Activated CD4-positive, alpha-beta T cell treated with anti-CD3 and anti-CD28 coated beads, Interleukin-2, amount 10 ng/mL, durations not matched to agents 7 days and 5 days (primary cell): ENCODE data around the gene OSGEPL1. TPM values are rescaled to one million over a fixed set of nuclear protein-coding genes. Genes with fewer than 3 reads are reported as not detected.

ENCODE experiments used
- CTCF ChIA-PET: fragments of 350-600 bp; sonication (Branson Sonifier 250); formaldehyde crosslinking; loops from one replicate; lab custom pipeline; 2021; ENCODE audit warnings: antibody characterized with exemption; lab: Charles Lee
- POLR2A ChIA-PET: fragments of 350-600 bp; sonication (Branson Sonifier 250); formaldehyde crosslinking; loops from one replicate; lab custom pipeline; 2021; ENCODE audit warnings: antibody characterized with exemption; lab: Charles Lee
- DNase-seq: peaks from one replicate; pipeline ENCODE4 v3.0.0-alpha.2; 2020
- H3K27ac Mint-ChIP-seq: one replicate; pipeline ENCODE4 v1.8.0; 2021; ENCODE audit warnings: mild to moderate bottlenecking, moderate library complexity, mixed read lengths
- H3K27me3 Mint-ChIP-seq: one replicate; pipeline ENCODE4 v1.8.0; 2021; ENCODE audit warnings: mixed read lengths
- H3K36me3 Mint-ChIP-seq: one replicate; pipeline ENCODE4 v1.8.0; 2021; ENCODE audit warnings: low read depth, mixed read lengths
- H3K4me1 Mint-ChIP-seq: one replicate; pipeline ENCODE4 v1.8.0; 2021; ENCODE audit warnings: mixed read lengths
- H3K4me3 Mint-ChIP-seq: one replicate; pipeline ENCODE4 v1.8.0; 2021; ENCODE audit warnings: mild to moderate bottlenecking, moderate library complexity, mixed read lengths
- H3K9me3 Mint-ChIP-seq: one replicate; pipeline ENCODE4 v1.8.0; 2021; ENCODE audit warnings: mixed read lengths
- total RNA-seq, 2 experiments: library from RNA; stranded (reverse); gene quantifications; one replicate each; pipeline ENCODE4 v1.2.3, GENCODE V29; 2021

OSGEPL1 gene
- 1 to 10 TPM; 7.7 to 7.8 TPM for total RNA-seq

GRCh38 chr2:189762551-189763298, at the start of gene OSGEPL1:
Gene OSGEPL1, minus strand, starts transcription at chr2:189762792. Its CDS starts 1,152 bp downstream, at chr2:189761640.
- H3K27me3 Mint-ChIP-seq, result no peaks in the 10 kb centered on the region
- ChIA-PET CTCF (interaction anchor here (0.6 to 3.9 kb wide), 25 partner anchors 9 to 931 kb away, joined by 3 to 37 read pairs (median 4); partner anchors contain the start of genes ANKAR, ASNSD1, ORMDL1 and PMS1), POLR2A (interaction anchor here (0.6 kb wide), 1 partner anchor 13 kb away, joined by 3 read pairs; no protein-coding TSS in a partner anchor)
- H3K9me3 Mint-ChIP-seq, result no peaks in the 10 kb centered on the region
- H3K4me3 Mint-ChIP-seq, result peak within 1 kb of the TSS; percentile 90
- H3K36me3 Mint-ChIP-seq, result peaks cover 17% of the 10 kb centered on the region
- H3K27ac Mint-ChIP-seq, result peak within 1 kb of the TSS; percentile 98
- H3K4me1 Mint-ChIP-seq, result peaks cover 18% of the 10 kb centered on the region
- DNase-seq, result peak; percentile 96

- Mint-ChIP-seq H3K4me3 (no peak overlapping the region), H3K27me3 (no peaks in the 10 kb centered on the region), H3K36me3 (peaks cover 8% of the 10 kb centered on the region), H3K27ac (no peak overlapping the region), H3K9me3 (no peaks in the 10 kb centered on the region), H3K4me1 (no peaks in the 10 kb centered on the region)
- ChIA-PET CTCF (interaction anchor here (1.7 kb wide), 1 partner anchor 20 kb away, joined by 6 read pairs; the partner anchor contains the start of genes ORMDL1 and PMS1), POLR2A (no interaction called here)
- DNase-seq, result no peak
Observed at GRCh38 chr2:189803431-189803830, 40.8 kb upstream of the OSGEPL1 start.

- H3K27ac Mint-ChIP-seq, result no peak overlapping the region
- H3K9me3 Mint-ChIP-seq, result no peaks in the 10 kb centered on the region
- CTCF ChIA-PET, result interaction anchor here (1.2 to 1.7 kb wide), 2 partner anchors 11 to 19 kb away, joined by 4 to 6 read pairs; partner anchors contain the start of genes ORMDL1 and PMS1
- H3K27me3 Mint-ChIP-seq, result no peaks in the 10 kb centered on the region
- no peak for DNase-seq
- H3K4me1 Mint-ChIP-seq, result peaks cover 4% of the 10 kb centered on the region
- no peak overlapping the region for H3K4me3 Mint-ChIP-seq
- POLR2A ChIA-PET, result no interaction called here
- peaks cover 12% of the 10 kb centered on the region for H3K36me3 Mint-ChIP-seq
Observed at GRCh38 chr2:189802396-189802912, 39.9 kb upstream of the OSGEPL1 start.

- no peaks in the 10 kb centered on the region for H3K27me3 Mint-ChIP-seq
- H3K4me1 Mint-ChIP-seq, result peaks cover 4% of the 10 kb centered on the region
- no peak for DNase-seq
- ChIA-PET POLR2A (no interaction called here), CTCF (no interaction called here)
- H3K9me3 Mint-ChIP-seq, result no peaks in the 10 kb centered on the region
- H3K4me3 Mint-ChIP-seq, result no peak overlapping the region
- H3K27ac Mint-ChIP-seq, result no peak overlapping the region
- peaks cover 16% of the 10 kb centered on the region for H3K36me3 Mint-ChIP-seq
Observed at GRCh38 chr2:189799531-189799930, 36.9 kb upstream of the OSGEPL1 start.

GRCh38 chr2:189799030-189799331, 36.4 kb upstream of the OSGEPL1 start:
- Mint-ChIP-seq H3K27ac (no peak overlapping the region), H3K4me3 (no peak overlapping the region), H3K9me3 (no peaks in the 10 kb centered on the region), H3K4me1 (peaks cover 4% of the 10 kb centered on the region), H3K36me3 (peaks cover 19% of the 10 kb centered on the region), H3K27me3 (no peaks in the 10 kb centered on the region)
- ChIA-PET CTCF (interaction anchor here (0.7 to 1.0 kb wide), 2 partner anchors 10 to 15 kb away, joined by 3 to 5 read pairs; partner anchors contain the start of genes ORMDL1 and PMS1), POLR2A (no interaction called here)
- DNase-seq, result no peak

GRCh38 chr2:189798312-189799029, 35.9 kb upstream of the OSGEPL1 start:
- H3K27me3 Mint-ChIP-seq, result no peaks in the 10 kb centered on the region
- no peak for DNase-seq
- ChIA-PET POLR2A (no interaction called here), CTCF (interaction anchor here (0.6 to 1.0 kb wide), 4 partner anchors 11 to 371 kb away, joined by 3 to 5 read pairs (median 4); partner anchors contain the start of genes ORMDL1 and PMS1)
- peaks cover 21% of the 10 kb centered on the region for H3K36me3 Mint-ChIP-seq
- no peak overlapping the region for H3K4me3 Mint-ChIP-seq
- H3K9me3 Mint-ChIP-seq, result no peaks in the 10 kb centered on the region
- no peak overlapping the region for H3K27ac Mint-ChIP-seq
- peaks cover 4% of the 10 kb centered on the region for H3K4me1 Mint-ChIP-seq

- ChIA-PET CTCF (interaction anchor here (0.6 to 0.7 kb wide), 2 partner anchors 139 to 370 kb away, joined by 3 to 4 read pairs; no protein-coding TSS in a partner anchor), POLR2A (no interaction called here)
- H3K4me3 Mint-ChIP-seq, result no peak overlapping the region
- H3K27ac Mint-ChIP-seq, result no peak overlapping the region
- H3K9me3 Mint-ChIP-seq, result no peaks in the 10 kb centered on the region
- peaks cover 4% of the 10 kb centered on the region for H3K4me1 Mint-ChIP-seq
- H3K27me3 Mint-ChIP-seq, result no peaks in the 10 kb centered on the region
- DNase-seq, result no peak
- peaks cover 25% of the 10 kb centered on the region for H3K36me3 Mint-ChIP-seq
Observed at GRCh38 chr2:189797902-189798301, 35.3 kb upstream of the OSGEPL1 start.

- no peak overlapping the region for H3K27ac Mint-ChIP-seq
- ChIA-PET POLR2A (no interaction called here), CTCF (no interaction called here)
- no peak for DNase-seq
- H3K9me3 Mint-ChIP-seq, result no peaks in the 10 kb centered on the region
- peaks cover 18% of the 10 kb centered on the region for H3K4me1 Mint-ChIP-seq
- H3K36me3 Mint-ChIP-seq, result peaks cover 39% of the 10 kb centered on the region
- H3K27me3 Mint-ChIP-seq, result no peaks in the 10 kb centered on the region
- no peak overlapping the region for H3K4me3 Mint-ChIP-seq
Observed at GRCh38 chr2:189794310-189794709, 31.7 kb upstream of the OSGEPL1 start.

- H3K27ac Mint-ChIP-seq, result peak overlapping the region; percentile 82
- H3K9me3 Mint-ChIP-seq, result no peaks in the 10 kb centered on the region
- peaks cover 20% of the 10 kb centered on the region for H3K4me1 Mint-ChIP-seq
- no peaks in the 10 kb centered on the region for H3K27me3 Mint-ChIP-seq
- ChIA-PET POLR2A (no interaction called here), CTCF (interaction anchor here (0.7 to 1.6 kb wide), 5 partner anchors 11 to 279 kb away, joined by 3 to 4 read pairs (median 3); partner anchors contain the start of gene OSGEPL1)
- H3K4me3 Mint-ChIP-seq, result peak overlapping the region; percentile 44
- H3K36me3 Mint-ChIP-seq, result peaks cover 38% of the 10 kb centered on the region
- DNase-seq, result peak; percentile 11
Observed at GRCh38 chr2:189791338-189792042, 28.9 kb upstream of the OSGEPL1 start.

- Mint-ChIP-seq H3K9me3 (no peaks in the 10 kb centered on the region), H3K27me3 (no peaks in the 10 kb centered on the region), H3K27ac (peak within 1 kb of the TSS; percentile 98), H3K4me3 (peak within 1 kb of the TSS; percentile 96), H3K4me1 (peaks cover 51% of the 10 kb centered on the region), H3K36me3 (peaks cover 57% of the 10 kb centered on the region)
- CTCF ChIA-PET, result interaction anchor here (0.9 to 2.8 kb wide), 5 partner anchors 11 to 122 kb away, joined by 3 to 12 read pairs (median 5); partner anchors contain the start of genes ASNSD1 and OSGEPL1
- POLR2A ChIA-PET, result no interaction called here
- peak; percentile 93 for DNase-seq
Observed at GRCh38 chr2:189783927-189784867, 21.6 kb upstream of the OSGEPL1 start, which contains the start of the genes ORMDL1 and PMS1. Gene ORMDL1, minus strand, starts transcription at chr2:189784339. Its CDS starts 1,744 bp downstream, at chr2:189782595. Gene PMS1, plus strand, starts transcription at chr2:189784450. Its CDS starts 7,360 bp downstream, at chr2:189791810.

- peaks cover 63% of the 10 kb centered on the region for H3K36me3 Mint-ChIP-seq
- peaks cover 51% of the 10 kb centered on the region for H3K4me1 Mint-ChIP-seq
- H3K9me3 Mint-ChIP-seq, result no peaks in the 10 kb centered on the region
- peak overlapping the region; percentile 98 for H3K27ac Mint-ChIP-seq
- CTCF ChIA-PET, result interaction anchor here (0.9 to 2.8 kb wide), 5 partner anchors 11 to 122 kb away, joined by 3 to 12 read pairs (median 5); partner anchors contain the start of genes ASNSD1 and OSGEPL1
- H3K27me3 Mint-ChIP-seq, result no peaks in the 10 kb centered on the region
- peak; percentile 18 for DNase-seq
- H3K4me3 Mint-ChIP-seq, result peak overlapping the region; percentile 96
- POLR2A ChIA-PET, result no interaction called here
Observed at GRCh38 chr2:189783451-189783926, 20.9 kb upstream of the OSGEPL1 start.
